NCI-H1436 (cell line): ENCODE results near the gene LRRC37A3.
"Not testable (repeated sequence)": the region's sequence is repeated elsewhere in the genome, so short reads cannot be mapped to it uniquely, and the experiment has no call there.

Experiments used
- DNase-seq: peaks from one replicate; lab custom pipeline; 2025; lab: John Stamatoyannopoulos, UW

Gene LRRC37A3

DNA sequence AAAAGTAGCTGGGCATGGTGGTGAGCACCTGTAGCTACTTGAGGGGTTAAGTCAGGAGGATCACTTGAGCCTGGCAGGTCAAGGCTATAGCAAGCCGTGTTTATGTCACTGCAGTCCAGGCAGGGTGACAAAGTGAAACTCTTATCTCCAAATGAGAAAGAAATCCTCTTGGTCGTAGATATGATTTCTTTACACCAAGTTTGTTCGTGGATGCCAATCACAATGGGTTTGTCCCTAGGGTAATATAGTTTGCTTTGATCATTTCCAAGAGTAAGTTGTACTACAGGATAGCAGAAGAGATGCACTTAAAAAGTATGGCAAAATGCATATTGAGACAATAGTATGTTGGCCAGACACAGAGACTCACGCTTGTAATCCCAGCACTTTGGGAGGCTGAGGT lies 6.0 kb upstream of the LRRC37A3 start:
- not testable (repeated sequence) for DNase-seq

DNA sequence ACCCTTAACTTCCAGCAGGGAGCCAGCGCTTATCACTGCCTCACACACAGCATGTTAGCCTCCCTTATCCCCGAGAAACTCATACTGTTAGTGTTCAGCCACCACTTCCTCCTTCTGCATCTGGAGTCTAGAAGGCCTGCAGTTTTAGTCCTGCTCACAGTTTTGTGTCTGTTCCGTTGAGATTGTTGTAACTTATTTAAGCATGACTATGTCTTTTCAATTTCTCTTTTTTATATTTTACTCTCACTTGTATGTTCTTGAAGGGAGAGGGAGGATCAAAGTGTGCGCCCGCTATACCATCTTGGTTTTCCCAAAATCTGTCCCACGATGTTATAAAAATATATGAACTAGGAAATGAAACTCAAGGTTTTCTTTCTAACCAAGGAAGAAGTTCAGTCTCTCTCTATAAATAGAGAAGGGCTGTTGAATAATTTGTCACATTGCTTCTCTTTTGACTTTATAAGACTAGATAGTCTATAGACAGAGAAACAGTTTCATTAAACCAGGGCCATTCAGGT lies 3.8 kb upstream of the LRRC37A3 start:
- DNase-seq = not testable (repeated sequence)

DNA sequence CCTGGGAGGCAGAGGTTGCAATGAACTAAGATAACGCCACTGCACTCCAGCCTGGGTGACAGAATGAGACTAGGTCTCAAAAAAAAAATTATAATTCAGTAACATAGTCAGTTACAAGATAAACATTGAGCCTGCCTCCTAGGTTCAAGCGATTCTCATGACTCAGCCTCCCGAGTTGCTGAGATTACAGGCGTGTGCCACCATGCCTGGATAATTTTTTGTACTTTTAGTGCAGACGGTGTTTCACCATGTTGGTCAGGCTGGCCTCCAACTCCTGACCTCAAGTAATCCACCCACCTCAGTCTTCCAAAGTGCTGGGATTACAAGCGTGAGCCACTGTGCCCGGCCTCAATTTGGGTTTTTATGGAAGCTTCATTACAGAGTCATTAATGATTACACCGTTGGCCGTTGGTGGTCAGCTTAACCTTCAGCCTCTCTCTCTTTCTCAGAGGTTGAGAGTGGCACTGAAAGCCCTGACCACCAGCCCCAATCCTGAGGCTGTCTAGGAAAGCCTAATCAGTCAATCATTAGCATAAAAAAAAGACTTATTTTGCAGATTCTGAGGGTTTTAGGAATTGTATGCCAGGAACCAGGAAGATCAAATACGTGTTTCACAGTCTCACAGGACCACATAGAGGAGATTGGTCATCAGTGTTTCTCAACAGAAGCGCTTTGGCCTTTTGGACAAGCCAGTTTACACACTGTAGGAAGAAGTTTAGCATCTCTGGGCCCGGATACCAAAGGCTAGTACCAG lies 1.3 kb upstream of the LRRC37A3 start:
- no peak for DNase-seq

DNA sequence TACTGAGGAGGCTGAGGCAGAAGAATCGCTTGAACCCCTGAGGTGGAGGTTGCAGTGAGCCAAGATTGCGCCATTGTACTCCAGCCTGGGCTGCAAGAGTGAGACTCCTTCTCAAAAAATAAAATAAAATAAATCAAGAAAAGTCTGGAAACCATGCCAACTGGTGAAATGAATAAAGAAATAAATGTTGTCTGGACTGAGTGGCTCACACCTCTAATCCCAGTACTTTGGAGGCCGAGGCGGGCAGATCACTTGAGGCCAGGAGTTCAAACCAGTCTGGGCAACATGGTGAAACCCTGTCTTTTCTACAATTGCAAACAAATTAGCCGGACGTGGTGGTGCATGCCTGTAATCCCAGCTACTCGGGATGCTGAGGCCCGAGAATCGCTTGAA lies 744 bp upstream of the LRRC37A3 start:
- no peak for DNase-seq

DNA sequence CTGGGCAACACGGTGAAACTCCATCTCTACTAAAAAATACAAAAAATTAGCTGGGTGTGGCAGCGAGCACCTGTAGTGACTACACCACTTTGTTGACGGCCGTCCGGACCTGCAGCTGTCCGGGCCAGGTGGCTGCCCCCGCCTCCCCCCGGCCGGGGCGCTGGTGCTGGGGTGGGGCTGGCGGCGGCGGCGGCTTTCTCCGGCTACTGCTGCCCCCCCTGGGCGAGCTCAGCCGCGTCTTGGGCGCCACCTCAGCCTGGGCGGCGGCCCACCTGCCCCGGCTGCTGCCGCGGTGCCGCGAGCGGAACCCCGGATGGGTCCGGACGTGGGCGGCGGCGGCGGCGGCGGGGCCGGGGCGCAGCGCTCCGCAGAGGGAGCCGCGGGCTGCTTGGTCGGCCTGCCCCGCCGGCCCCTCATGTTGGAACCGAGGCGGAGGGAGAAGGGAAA lies 413 bp downstream of the LRRC37A3 start:
- not testable (repeated sequence) for DNase-seq

DNA sequence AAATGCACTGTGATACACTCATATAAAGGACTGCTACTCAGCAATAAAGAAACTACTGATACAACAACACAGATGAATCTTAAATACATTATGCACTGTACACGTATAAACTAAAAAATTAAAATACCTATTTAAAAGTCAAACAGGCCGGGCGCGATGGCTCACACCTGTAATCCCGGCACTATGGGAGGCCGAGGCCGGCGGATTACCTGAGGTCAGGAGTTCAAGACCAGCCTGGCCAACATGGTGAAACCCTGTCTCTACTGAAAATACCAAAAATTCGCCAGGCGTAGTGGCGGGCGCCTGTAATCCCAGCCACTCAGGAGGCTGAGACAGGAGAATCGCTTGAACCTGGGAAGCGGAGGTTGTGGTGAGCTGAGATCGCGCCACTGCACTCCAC lies 1.7 kb downstream of the LRRC37A3 start:
- not testable (repeated sequence) for DNase-seq

DNA sequence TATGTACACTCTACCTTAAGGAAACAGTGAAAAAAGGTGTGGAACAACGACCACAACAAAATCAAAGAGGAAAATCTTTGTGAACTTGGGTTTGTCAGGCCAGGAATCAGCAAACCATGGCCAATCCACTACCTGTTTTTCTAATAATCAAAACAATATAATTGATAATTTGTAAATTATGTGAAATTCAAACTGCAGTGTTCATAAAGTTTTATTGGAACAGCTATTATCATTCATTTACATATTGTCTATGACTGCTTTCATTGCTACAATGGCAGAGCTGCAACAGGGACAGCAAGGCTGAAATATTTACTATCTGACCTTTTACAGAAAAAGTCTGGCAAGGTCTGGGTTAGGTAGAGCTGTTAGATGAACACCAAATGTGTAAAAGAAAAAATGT lies 4.0 kb downstream of the LRRC37A3 start:
- DNase-seq = not testable (repeated sequence)

DNA sequence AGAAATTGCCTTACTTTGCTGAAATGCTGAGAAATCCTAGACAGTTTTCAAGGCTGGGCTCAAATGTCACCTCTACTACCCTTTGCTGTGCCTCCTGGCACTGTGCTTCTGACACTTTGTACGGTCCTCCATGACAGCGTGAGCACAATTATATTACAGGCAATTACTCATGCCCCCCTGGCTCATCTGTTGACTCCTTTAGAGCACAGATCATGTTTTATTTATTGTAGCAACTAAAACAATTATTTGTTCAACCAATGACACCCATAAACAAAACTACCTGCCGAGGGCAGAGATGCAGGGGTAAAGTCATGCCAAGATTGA lies 9.1 kb downstream of the LRRC37A3 start:
- DNase-seq = not testable (repeated sequence)

DNA sequence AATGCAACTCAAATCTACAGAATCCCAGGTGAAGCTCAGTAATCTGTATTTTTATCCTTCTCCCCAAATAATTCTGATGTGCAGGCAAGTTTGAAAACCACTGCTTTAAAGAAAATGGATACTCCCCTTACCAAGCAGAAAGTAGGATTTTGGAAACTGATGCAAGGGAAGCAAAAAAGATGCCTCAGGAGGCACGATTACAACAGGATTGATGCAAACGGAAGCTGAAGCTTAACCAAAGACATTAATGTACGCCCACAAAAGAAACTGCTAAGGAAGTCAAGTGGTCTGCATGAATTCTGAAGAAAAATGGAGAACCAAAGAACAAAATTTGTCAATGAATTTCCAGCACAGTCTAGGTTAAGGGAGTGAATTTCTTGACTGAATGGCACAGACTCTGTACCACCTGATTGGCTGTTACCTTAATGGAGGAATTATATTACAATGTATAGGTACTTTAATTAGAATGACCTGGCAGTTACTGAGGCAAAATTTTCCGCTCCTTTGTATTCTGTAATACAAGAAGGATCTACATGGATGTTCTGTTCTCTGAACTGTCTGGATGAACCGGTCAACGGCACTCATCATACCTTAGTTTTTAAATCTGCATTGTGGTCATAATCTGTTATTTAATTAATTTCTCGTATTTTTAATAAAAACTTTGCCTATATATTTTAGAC lies 9.6 kb downstream of the LRRC37A3 start:
- not testable (repeated sequence) for DNase-seq

DNA sequence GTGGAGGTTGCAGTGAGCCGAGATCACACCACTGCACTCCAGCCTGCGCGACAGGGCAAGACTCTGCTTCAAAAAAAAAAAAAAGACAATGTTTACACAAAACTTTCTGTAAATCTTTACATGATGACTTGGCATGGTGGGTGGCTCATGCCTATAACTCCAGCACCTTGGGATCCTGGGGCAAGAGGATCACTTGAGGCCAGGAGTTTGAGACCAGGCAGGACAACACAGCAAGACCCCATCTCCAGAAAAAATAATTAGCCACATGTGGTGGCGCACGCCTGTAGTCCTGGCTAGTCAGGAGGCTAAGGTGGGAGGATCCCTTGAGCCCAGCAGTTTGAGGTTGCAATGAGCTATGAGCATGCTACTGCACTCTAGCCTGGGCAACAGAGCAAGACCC lies 15.2 kb downstream of the LRRC37A3 start:
- not testable (repeated sequence) for DNase-seq

DNA sequence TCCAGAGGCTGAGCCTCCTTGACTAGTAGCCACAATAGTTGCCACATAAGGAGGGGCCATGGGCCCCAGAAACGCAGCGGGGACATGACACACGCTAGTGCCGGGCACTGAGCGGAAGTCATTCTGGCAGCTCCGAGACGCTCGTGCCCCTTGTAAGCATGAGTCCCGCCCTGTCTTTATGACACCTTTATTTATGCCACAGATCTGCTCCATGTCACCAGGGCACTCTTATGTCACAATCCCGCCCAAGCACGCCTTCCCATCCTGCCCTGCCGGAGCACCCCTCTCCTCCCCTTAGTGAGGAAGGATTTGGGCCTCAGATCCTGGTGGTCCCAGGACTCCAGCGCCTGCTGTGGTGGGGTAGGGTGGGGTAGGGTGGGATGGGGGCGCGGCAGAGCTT lies 22.1 kb downstream of the LRRC37A3 start:
- not testable (repeated sequence) for DNase-seq

DNA sequence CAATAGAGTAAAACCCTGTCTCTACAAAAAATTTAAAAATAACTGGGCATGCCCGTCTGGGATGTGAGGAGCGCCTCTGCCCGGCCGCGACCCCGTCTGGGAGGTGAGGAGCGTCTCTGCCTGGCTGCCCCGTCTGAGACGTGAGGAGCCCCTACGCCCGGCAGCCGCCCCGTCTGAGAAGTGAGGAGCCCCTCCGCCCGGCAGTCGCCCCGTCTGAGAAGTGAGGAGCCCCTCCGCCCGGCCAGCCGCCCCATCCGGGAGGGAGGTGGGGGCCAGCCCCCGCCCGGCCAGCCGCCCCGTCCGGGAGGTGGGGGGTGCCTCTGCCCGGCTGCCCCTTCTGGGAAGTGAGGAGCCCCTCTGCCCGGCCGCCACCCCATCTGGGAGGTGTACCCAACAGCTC lies 45.1 kb downstream of the LRRC37A3 start:
- DNase-seq = not testable (repeated sequence)

DNA sequence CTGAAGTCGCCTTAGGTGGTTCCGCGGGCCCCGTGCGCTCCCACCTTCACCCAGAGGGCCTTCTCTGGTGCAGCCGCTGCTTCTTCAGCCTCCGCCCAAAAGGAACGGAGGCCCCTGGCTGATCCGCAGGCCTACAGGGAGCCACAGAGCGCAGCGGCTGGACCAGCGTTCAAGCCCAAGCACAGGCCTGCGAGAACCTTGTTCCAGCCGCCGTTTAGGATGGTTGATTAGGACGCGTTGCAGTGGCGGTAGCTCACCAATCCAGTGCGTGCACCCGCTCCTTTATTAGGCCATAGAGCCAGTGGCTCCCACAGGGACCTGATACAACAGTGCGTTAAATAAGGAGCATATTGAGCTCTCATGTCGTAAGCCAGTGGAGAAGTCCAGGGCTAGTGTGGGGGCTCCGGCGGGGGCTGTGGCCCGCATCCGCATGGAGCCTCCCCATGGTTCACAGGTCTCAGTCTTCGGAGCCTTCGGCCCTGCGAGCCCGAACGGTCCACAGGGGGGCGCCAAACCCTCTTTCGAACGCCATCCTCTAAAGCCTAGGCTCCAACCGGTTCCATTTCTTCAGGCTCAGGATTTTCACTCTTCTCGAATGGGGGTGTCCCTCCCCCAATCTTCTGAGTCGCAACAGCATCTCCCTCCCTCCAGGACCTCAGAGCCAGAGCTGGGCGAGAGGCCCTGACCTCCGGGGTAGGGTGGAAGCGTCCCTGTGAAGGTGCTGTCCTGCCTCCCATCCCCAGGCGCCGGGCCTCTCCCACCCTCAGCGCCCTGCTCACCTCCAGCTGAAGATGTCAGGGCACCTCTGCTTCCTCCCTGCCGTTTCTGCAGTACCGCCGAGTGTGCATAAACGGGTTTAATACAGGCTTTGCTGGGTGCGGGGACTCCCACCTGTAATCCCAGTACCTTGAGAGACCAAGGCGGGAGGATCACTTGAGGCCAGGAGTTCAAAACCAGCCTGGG lies 71.5 kb downstream of the LRRC37A3 start:
- DNase-seq = not testable (repeated sequence)

DNA sequence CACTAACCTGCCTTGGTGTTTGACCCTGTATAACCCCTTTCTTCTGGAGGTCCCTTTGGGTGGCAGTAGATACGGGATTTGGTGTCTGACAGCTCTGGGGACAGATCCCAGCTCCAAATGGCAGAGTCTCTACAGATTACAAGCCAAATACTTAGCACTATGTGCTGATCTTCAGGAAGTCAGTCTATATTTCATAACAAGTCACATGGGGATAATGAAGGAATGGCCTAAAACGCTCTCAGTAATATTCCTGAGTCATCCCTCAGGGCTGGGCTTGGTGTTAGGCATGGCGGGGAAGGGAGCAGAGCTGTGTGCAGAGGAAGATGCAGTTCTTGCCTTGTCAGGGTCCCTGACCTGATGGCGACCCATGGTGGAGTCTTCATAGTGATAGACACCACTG lies 72.4 kb downstream of the LRRC37A3 start:
- not testable (repeated sequence) for DNase-seq

DNA sequence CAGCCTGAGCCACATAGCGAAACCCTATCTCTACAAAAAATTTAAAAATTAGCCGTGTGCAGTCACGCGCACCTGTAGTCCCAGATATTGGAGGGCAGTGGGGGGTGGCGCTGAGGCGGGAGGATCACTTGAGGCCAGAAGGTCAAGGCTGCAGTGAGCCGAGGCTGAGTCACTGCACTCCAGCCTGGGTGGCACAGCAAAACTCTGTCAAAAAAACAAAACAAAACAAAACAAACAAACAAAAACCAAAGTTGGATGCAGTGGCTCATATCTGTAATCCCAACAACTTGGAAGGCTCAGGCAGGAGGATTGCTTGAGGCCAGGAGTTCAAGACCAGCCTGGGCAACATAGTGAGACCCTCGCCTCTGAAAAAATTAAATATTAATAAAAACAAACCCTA lies 75.4 kb downstream of the LRRC37A3 start:
- not testable (repeated sequence) for DNase-seq

DNA sequence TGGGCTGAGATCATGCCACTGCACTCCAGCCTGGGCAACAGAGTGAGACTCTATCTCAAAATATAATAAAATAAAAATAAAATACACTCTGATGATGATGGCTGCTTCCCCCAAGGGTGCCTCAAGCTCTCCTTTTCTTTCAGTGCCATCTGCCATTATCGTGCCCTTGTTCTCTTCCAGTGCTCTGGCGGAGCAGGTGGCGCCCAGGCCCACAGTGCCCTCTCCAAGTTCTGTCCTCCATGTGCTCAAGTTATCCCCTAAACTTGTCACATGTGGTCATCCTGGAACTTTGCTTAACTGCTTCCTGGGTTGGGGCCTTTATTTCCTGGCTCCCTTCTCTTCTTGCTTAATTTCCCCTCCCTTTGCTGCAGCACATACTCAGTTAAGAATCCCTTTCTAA lies 76.4 kb downstream of the LRRC37A3 start:
- not testable (repeated sequence) for DNase-seq

DNA sequence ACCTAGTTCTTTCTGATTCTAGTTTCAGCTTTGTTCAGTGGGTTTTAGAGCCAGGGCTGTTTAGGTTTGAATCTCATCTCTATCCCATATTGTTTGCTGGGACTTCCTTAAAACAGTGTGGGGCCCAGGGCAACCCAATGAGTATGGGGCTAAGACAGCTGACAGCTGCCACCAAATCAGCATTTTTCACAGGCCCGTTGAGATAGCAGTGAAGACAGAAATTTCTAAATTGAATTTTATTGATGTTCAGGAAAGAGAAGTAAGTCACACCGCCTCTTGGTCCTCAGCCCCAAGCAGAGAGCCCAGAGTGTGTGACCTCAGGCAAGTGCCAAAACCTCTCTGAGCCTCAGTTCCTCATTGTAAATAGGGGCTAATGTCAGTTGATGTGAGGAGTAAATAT lies 78.3 kb downstream of the LRRC37A3 start:
- DNase-seq = not testable (repeated sequence)

DNA sequence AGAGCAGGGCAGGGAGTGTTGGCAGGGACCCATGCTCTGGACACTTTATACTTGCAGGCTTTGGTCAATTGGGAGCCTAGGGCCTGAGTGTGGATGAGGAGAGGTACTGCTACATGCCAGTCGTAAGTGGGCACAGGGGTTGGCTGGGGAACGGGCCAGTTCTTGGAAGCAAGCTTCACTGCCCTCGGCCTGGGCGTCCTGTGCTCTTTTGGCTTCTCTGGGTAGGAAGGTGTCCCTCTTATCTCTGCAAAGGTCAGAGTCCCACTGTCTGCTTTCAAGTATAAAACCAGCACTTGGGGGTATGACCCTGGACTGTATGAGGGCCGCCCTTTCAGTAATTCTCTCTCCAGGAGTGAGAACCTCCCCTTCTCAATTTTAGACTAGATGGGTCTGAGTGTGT lies 80.8 kb downstream of the LRRC37A3 start:
- not testable (repeated sequence) for DNase-seq

DNA sequence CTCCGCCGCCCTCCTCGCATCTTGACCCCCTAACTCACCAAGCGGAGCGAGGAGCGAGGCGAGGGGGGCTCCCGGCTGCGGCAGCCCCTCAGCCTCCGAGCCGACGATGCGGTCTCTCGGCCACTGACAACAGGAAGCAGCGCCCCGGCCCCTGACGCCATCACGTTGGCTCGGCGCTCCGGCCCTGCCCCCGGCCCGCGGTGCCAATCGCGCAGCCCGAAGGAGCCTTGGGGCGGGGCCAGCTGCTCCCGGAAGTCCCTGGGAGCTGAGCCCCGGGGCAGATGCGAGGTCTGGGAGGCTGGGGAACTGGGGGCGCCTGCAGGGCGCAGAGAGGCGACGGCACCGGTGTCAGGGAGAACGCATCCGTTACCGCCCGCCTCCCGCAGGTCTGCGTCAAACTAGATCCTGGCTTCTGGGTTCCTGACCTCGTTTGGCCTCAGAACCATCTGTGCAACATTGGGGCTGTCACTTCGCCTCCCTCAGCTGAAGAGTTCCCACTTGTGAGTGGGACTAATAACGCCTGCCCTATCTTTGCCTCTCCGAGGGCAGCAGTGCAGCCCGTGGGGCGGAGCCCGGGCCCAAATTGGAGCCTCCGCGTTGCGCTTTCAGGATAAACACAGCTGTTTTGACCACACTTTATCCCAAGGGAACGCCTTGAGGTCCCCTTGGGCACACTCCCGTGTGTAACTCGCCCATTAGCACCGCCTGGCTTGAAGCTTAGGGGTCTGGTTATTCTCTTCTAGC lies 82.1 kb downstream of the LRRC37A3 start:
- DNase-seq = peak; percentile 78

DNA sequence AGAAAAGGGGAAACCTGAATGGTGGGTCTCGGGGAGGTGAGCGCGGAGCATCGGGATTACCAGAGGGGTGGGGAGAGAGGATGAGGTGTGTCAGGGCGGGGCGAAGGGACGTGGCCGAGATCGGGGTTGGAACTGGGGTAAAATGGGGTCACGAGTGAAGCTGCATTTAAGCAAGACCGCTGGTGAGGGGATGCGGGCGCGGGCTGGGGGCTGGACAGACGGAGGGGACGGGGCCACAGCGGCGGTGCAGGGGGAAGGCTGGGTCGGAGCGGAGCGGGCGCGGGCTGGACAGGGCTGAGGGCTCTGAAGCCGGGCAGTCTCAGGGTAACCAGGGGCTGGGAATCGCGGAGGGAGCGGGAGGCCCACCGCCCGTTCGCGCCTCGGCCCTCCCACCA lies 82.7 kb downstream of the LRRC37A3 start:
- not testable (repeated sequence) for DNase-seq

DNA sequence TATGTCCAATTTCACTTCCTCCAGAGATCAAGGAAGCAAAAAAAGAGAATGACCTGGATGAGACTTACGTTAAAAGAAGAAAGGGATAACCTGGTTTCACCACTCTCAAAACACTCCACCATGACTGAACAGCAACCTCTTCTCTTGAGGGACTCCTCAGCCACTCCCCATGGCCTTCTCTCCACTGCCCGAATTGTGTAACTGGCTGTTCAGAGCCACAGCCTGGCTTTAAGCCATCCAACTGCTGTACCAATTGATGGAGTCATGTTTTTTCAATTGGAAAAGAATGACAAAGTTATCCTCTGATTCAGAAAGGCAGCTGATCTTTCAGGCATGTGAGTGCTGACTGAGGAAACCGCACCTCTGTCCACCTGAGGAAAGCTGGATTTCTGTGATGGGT lies 85.2 kb downstream of the LRRC37A3 start:
- DNase-seq = not testable (repeated sequence)
